ENCODE measurements around the gene SEPTIN5.

Gene SEPTIN5

DNA sequence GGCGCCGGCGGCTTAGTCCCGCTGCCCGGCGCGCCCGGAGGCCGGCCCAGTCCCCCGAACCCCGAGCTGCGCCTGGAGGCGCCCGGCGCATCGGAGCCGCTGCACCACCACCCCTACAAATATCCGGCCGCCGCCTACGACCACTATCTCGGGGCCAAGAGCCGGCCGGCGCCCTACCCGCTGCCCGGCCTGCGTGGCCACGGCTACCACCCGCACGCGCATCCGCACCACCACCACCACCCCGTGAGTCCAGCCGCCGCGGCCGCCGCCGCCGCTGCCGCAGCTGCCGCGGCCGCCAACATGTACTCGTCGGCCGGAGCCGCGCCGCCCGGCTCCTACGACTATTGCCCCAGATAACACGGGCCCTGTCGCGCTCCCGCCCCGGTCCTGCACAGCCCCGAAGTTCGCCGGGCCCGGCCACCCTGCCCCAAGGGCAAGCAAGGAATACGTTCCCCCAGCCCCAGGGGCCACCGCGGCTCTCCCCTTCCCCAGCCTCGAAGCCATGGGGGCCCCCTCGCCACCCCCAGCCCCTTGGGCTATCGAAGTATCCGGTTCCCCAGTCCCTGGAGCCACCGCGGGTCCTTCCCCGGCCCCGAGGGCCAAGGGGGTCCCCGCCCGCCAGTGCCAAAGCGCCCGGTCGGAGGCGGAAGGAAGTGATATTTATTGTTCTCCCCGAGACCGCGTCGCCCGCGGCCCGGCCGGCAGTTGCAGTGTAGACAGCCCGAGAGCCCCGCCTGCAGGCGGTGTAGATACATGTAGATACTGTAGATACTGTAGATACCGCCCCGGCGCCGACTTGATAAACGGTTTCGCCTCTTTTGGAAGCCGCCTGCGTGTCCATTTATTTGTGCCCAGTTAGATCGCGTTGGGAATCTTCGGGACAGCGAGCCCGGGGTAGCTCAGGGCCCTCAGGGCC is 52.5 kb downstream of the SEPTIN5 start:
- no peaks in the 10 kb centered on the region for H3K9me3 ChIP-seq (ENCODE audit: control insufficient read depth, low read length)
- no peak overlapping the region for H3K27ac ChIP-seq (ENCODE audit: low read depth, low read length, severe bottlenecking)
- peaks cover 16% of the 10 kb centered on the region for H3K4me1 ChIP-seq (ENCODE audit: control insufficient read depth, insufficient read depth, low read length, poor library complexity, severe bottlenecking)
- whole genome bisulfite sequencing, 2 experiments (ENCODE audit: insufficient coverage in 2 of 2) = 2 to 3% methylated on average over 52 to 69 of the region's 103 CpGs
- H3K36me3 ChIP-seq (ENCODE audit: control insufficient read depth, insufficient read depth, low read length) = no peaks in the 10 kb centered on the region
- peak overlapping the region; percentile 18 for H3K4me3 ChIP-seq (ENCODE audit: extremely low read depth, insufficient read depth, low read length, poor library complexity, severe bottlenecking)

DNA sequence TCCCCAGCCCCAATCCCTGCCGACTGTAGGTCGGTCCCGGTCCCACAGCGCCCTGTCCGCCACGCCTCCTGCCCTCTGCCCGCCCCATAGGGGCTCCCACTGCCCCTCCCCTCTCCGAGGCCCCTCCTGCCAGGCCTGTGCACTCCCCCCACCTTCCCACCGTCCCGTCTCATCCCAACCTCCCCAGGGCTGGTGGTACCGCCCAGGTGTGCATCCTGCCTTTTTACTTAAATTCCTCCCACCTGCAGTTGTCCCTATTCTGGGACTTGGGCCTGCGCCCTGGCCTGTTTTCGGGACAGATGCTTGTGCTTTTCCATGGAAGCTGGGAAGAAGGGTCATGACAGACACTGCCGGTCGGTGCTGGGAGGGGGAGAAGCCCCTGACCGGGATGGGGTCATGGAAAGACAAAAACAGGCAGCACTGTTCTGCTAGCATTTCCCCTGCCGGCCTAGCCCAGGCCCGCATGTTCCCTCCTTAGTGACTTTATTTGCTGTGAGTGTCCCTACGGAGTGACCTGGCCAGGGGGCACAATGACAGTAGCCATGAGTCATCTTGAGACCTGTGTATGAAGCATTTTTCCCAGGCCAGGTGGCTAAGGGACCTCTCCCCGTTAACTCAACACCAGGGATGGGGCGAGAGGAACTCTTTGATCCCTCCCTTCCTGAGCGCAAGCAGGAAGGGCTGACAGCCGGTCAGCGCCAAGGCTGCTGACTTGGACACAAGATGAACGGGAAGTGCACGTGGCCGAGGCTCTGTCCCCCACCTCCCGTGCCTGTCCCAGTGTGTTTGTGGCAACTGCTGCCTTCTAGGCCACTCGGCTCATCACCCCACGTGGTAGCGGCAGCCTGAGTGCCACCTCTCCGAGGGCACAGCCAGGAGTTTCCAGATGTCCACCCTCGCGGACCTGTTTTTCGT is 53.4 kb downstream of the SEPTIN5 start:
- 29 to 31% methylated on average over 26 of the region's 35 CpGs for WGBS, 2 experiments (ENCODE audit: insufficient coverage in 2 of 2)

DNA sequence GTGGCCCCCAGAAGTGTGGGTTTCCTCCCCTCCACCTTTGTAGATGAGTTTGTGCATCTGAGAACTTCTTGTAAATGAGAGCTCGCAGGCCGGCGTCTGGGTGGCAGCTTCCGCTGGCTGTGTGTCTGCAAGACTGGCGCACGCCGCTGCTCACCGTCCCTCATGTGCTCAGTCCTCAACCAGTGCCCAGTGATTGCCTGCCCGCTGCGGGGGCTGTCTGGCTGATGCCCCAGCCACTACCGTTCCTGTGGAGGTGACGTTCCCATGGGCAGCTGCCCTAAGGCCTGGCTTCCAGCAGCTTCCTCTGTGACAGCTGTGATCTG is 55.1 kb downstream of the SEPTIN5 start:
- Histone ChIP-seq H3K4me3 (ENCODE audit: extremely low read depth, insufficient read depth, low read length, poor library complexity, severe bottlenecking) (no peak overlapping the region), H3K36me3 (ENCODE audit: control insufficient read depth, insufficient read depth, low read length) (no peaks in the 10 kb centered on the region), H3K4me1 (ENCODE audit: control insufficient read depth, insufficient read depth, low read length, poor library complexity, severe bottlenecking) (peaks cover 16% of the 10 kb centered on the region), H3K9me3 (ENCODE audit: control insufficient read depth, low read length) (no peaks in the 10 kb centered on the region), H3K27ac (ENCODE audit: low read depth, low read length, severe bottlenecking) (no peak overlapping the region)
- 97 to 98% methylated on average over 12 of the region's 12 CpGs for WGBS, 2 experiments (ENCODE audit: insufficient coverage in 2 of 2)

More for the DNA sequence above, 53.4 kb downstream of the SEPTIN5 start:
- Histone ChIP-seq H3K36me3 (ENCODE audit: control insufficient read depth, insufficient read depth, low read length) (no peaks in the 10 kb centered on the region), H3K4me1 (ENCODE audit: control insufficient read depth, insufficient read depth, low read length, poor library complexity, severe bottlenecking) (peaks cover 16% of the 10 kb centered on the region), H3K27ac (ENCODE audit: low read depth, low read length, severe bottlenecking) (no peak overlapping the region), H3K4me3 (ENCODE audit: extremely low read depth, insufficient read depth, low read length, poor library complexity, severe bottlenecking) (no peak overlapping the region), H3K9me3 (ENCODE audit: control insufficient read depth, low read length) (no peaks in the 10 kb centered on the region)

DNA sequence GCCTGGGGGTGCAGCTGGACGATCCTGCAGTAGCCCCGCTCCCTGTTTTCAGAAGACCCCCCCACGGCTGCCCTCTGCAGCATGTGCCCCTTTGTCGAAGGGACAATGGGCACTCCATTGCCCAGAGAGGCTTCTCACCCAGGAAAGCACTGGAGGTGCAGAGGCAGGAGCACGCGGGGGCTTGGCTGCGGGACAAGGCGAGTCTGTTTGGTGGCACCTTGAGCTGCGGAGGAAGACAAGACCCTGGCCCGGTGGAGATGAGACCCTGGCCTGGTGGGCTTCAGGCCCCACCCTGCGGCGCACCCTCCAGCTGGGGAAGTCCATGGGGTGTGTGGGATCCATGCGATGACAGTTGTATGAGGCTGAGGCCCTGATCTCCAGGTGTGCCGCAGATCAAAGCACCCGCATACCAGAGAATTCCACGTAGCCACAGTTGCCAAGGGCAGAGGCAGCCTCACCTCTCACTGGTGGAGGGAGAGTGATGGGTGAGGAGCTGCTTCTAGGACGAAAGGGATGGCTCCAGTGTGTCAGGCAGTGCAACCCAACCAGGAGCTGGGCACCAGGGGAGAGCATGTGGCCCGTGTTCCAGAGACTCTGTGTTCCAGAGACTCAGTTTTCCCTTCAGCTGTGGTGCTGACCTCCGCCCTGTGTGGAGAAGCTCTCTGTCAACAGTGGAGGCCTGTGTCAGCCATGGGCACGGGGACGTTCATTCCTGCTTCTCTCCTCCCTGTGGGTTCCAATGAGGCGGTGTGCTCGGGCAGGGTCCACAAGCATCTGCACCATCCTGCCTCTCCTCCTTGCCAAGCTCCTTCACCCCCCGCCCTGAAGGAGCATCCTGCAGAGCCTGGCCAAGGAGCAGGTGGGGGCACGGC is 56.3 kb downstream of the SEPTIN5 start:
- Histone ChIP-seq H3K9me3 (ENCODE audit: control insufficient read depth, low read length) (no peaks in the 10 kb centered on the region), H3K36me3 (ENCODE audit: control insufficient read depth, insufficient read depth, low read length) (no peaks in the 10 kb centered on the region), H3K4me3 (ENCODE audit: extremely low read depth, insufficient read depth, low read length, poor library complexity, severe bottlenecking) (no peak overlapping the region), H3K27ac (ENCODE audit: low read depth, low read length, severe bottlenecking) (no peak overlapping the region), H3K4me1 (ENCODE audit: control insufficient read depth, insufficient read depth, low read length, poor library complexity, severe bottlenecking) (peaks cover 6% of the 10 kb centered on the region)
- 87% methylated on average over 15 to 23 of the region's 25 CpGs for WGBS, 2 experiments (ENCODE audit: insufficient coverage in 2 of 2)

DNA sequence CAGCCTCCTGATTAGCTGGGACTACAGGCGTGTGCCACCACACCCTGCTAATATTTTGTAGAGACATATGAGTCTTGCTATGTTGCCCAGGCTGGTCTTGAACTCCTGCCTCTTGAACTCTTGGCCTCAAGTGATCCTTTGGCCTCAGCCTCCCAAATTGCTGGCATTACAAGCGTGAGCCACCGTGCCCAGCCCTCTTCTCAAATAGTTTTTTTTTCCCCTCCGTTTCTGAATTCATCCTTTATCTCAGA is 58.0 kb downstream of the SEPTIN5 start:
- H3K4me1 ChIP-seq (ENCODE audit: control insufficient read depth, insufficient read depth, low read length, poor library complexity, severe bottlenecking) = peaks cover 6% of the 10 kb centered on the region
- WGBS, 2 experiments (ENCODE audit: insufficient coverage in 2 of 2) = 73 to 85% methylated on average over 4 of the region's 4 CpGs
- no peak overlapping the region for H3K27ac ChIP-seq (ENCODE audit: low read depth, low read length, severe bottlenecking)
- no peaks in the 10 kb centered on the region for H3K36me3 ChIP-seq (ENCODE audit: control insufficient read depth, insufficient read depth, low read length)
- H3K4me3 ChIP-seq (ENCODE audit: extremely low read depth, insufficient read depth, low read length, poor library complexity, severe bottlenecking) = no peak overlapping the region
- H3K9me3 ChIP-seq (ENCODE audit: control insufficient read depth, low read length) = no peaks in the 10 kb centered on the region
